SU-DHL-6 (cell line): Measurements from ENCODE around the gene KRTAP10-10.

Source experiments
- EZH2phosphoT487 ChIP-seq: fragments of 200-600 bp; sonication (generic), shearing (Covaris generic); conservative IDR thresholded peaks from 2 replicates; pipeline ENCODE4 v1.6.1; 2018; ENCODE audit warnings: mild to moderate bottlenecking, antibody characterized with exemption, low read length, moderate library complexity, mixed read lengths
- TF ChIP-seq, protein P1 (sequence below): fragments of 200-600 bp; sonication (generic); IDR thresholded peaks from one replicate; pipeline ENCODE4 v1.5.1; 2017; ENCODE audit warnings: antibody characterized with exemption, mild to moderate bottlenecking, low read length, moderate library complexity; ENCODE audit not compliant: insufficient read depth, poor library complexity, severe bottlenecking

DNA sequence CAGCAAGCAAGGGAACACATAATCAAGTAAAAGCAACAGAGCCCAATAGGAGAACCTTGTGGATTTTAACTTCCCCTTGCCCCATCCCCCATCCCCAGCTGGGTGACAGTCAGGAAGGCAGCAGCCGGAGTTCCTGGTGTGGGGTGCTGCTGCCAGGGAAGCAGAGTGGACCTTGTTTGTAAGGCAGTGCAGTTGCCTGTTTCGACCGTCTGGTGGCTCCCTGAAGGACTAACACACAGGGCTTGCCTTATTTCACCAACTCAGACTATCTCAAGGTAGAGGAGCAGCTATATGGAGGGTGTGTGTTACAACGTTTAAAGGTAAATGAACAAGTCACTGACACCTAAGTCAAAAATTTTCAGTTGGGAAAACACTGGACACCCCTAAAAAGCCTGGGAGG, 18.7 kb upstream of the KRTAP10-10 start:
- TF ChIP-seq, protein P1, sequence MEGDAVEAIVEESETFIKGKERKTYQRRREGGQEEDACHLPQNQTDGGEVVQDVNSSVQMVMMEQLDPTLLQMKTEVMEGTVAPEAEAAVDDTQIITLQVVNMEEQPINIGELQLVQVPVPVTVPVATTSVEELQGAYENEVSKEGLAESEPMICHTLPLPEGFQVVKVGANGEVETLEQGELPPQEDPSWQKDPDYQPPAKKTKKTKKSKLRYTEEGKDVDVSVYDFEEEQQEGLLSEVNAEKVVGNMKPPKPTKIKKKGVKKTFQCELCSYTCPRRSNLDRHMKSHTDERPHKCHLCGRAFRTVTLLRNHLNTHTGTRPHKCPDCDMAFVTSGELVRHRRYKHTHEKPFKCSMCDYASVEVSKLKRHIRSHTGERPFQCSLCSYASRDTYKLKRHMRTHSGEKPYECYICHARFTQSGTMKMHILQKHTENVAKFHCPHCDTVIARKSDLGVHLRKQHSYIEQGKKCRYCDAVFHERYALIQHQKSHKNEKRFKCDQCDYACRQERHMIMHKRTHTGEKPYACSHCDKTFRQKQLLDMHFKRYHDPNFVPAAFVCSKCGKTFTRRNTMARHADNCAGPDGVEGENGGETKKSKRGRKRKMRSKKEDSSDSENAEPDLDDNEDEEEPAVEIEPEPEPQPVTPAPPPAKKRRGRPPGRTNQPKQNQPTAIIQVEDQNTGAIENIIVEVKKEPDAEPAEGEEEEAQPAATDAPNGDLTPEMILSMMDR, result peak; percentile 13
- no peak for TF ChIP-seq EZH2phosphoT487
